BE2C (cell line): ENCODE data around the gene IFNGR2.

Experiments used
- DNase-seq: peaks from one replicate; pipeline ENCODE4 v3.0.0-alpha.2; 2020
- H3K27me3 ChIP-seq: fragments of 250-450 bp; sonication (Bioruptor Pico); 2 replicates; pipeline ENCODE4 v1.5.1; 2020; ENCODE audit warnings: mild to moderate bottlenecking
- H3K36me3 ChIP-seq: fragments of 250-450 bp; sonication (Bioruptor Pico); 2 replicates; pipeline ENCODE4 v1.5.1; 2020; ENCODE audit warnings: mild to moderate bottlenecking
- H3K4me1 ChIP-seq: fragments of 250-450 bp; sonication (Bioruptor Pico); 2 replicates; pipeline ENCODE4 v1.5.1; 2020
- H3K4me3 ChIP-seq: 2 replicates; pipeline ENCODE4 v1.5.1; 2011; ENCODE audit warnings: low read depth, low read length
- H3K9me3 ChIP-seq: fragments of 250-450 bp; sonication (Bioruptor Pico); 2 replicates; pipeline ENCODE4 v1.5.1; 2020
- CTCF ChIP-seq: IDR thresholded peaks from 2 replicates; pipeline ENCODE4 v1.5.1; 2012; ENCODE audit warnings: mild to moderate bottlenecking, low read depth, low read length

The IFNGR2 gene

DNA sequence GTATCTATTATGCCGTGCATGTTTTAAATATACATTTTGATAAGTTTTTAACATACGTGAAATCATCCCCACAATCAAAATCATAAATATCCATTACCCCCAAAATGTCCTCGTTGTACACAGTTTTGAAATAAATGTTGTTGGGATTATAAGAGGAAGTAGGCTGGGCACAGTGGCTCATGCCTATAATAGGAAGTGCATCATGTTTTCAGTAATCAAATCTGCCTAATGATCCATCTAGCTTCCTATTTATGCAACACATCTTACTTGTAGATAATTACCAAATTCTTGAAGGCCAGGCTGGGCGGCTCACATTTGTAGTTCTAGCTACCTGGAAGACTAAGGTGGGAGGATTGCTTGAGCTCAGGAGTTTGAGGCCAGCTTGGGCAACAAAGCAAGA, 15.0 kb upstream of the IFNGR2 start:
- Histone ChIP-seq H3K27me3 (no peaks in the 10 kb centered on the region), H3K4me3 (no peak overlapping the region), H3K9me3 (no peaks in the 10 kb centered on the region), H3K4me1 (no peaks in the 10 kb centered on the region), H3K36me3 (no peaks in the 10 kb centered on the region)
- no peak for DNase-seq
- TF ChIP-seq CTCF = no peak

- Histone ChIP-seq H3K36me3 (no peaks in the 10 kb centered on the region), H3K4me1 (no peaks in the 10 kb centered on the region), H3K9me3 (no peaks in the 10 kb centered on the region), H3K4me3 (no peak overlapping the region), H3K27me3 (no peaks in the 10 kb centered on the region)
- no peak for DNase-seq
- TF ChIP-seq CTCF = no peak
Measured at GRCh38 chr21:33390479-33390878, 12.7 kb upstream of the IFNGR2 start.

GRCh38 chr21:33391656-33392055, 11.6 kb upstream of the IFNGR2 start:
- Histone ChIP-seq H3K4me3 (no peak overlapping the region), H3K4me1 (no peaks in the 10 kb centered on the region), H3K27me3 (no peaks in the 10 kb centered on the region), H3K9me3 (no peaks in the 10 kb centered on the region), H3K36me3 (no peaks in the 10 kb centered on the region)
- TF ChIP-seq CTCF = no peak
- no peak for DNase-seq

DNA sequence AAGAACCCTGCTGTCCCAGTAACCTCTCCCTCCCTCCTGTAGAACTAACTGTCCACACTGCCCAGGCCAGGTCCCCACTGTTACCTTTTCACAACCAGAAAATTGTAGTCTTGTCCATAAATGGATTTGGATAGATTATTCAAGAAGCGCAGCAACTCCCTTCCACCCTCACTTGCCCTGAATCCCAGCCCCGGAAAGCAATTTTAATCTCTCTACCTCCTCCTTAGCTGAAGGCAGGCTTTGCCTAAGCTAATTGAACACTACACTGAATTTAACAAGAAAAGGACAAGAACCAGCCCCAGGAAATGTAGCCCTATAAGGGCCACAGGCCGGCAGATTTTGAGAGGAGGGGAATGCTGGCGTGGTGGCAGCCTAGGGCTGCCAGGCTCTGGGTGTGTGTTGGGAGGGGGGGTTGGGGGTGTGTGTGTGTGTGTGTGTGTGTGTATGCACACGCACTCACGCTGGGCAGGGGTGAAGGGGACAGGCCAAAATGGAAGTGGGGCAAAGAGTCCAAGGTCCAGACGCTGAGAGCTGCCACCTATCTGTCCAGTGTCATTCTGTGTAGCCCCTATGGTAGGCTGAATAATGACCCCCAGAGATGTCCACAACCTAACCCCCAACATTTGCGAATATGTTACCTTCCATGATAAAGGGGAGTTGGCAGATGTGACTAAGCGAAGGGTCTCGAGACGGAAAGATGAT, 10.8 kb upstream of the IFNGR2 start:
- no peaks in the 10 kb centered on the region for H3K9me3 ChIP-seq
- H3K4me1 ChIP-seq = no peaks in the 10 kb centered on the region
- H3K4me3 ChIP-seq = no peak overlapping the region
- no peak for TF ChIP-seq CTCF
- H3K27me3 ChIP-seq = no peaks in the 10 kb centered on the region
- H3K36me3 ChIP-seq = no peaks in the 10 kb centered on the region
- no peak for DNase-seq

GRCh38 chr21:33393348-33393747, 9.9 kb upstream of the IFNGR2 start:
- Histone ChIP-seq H3K9me3 (no peaks in the 10 kb centered on the region), H3K36me3 (no peaks in the 10 kb centered on the region), H3K27me3 (no peaks in the 10 kb centered on the region), H3K4me3 (no peak overlapping the region), H3K4me1 (no peaks in the 10 kb centered on the region)
- DNase-seq = no peak
- no peak for TF ChIP-seq CTCF

GRCh38 chr21:33394260-33394659, 9.0 kb upstream of the IFNGR2 start:
- Histone ChIP-seq H3K9me3 (no peaks in the 10 kb centered on the region), H3K4me3 (no peak overlapping the region), H3K4me1 (no peaks in the 10 kb centered on the region), H3K36me3 (no peaks in the 10 kb centered on the region), H3K27me3 (no peaks in the 10 kb centered on the region)
- TF ChIP-seq CTCF = no peak
- no peak for DNase-seq
